T-helper 1 cell (primary cell): ENCODE results near the gene ST8SIA5.
"Not testable (repeated sequence)": the region's sequence is repeated elsewhere in the genome, so short reads cannot be mapped to it uniquely, and the experiment has no call there.

ENCODE experiments used
- DNase-seq, 5 donors: peaks; one replicate each; pipeline ENCODE4 v3.0.0-alpha.2; 2012 to 2020
- total RNA-seq, 4 donors: gene quantifications; one replicate each; lab custom pipeline; 2026; lab: John Stamatoyannopoulos, UW

ST8SIA5 gene
- total RNA-seq = 0 to 0.27 (median 0) reads per million in 4 donors

- DNase-seq = no peak
Measured at GRCh38 chr18:46756559-46757201, at the start of gene ST8SIA5. Gene ST8SIA5, minus strand, starts transcription at chr18:46757053. Its CDS starts 545 bp downstream, at chr18:46756508.

GRCh38 chr18:46795945-46796344 is 39.1 kb upstream of the ST8SIA5 start:
- DNase-seq = not testable (repeated sequence)

- no peak for DNase-seq
Measured at GRCh38 chr18:46794607-46795006, 37.8 kb upstream of the ST8SIA5 start.

- no peak for DNase-seq
Measured at GRCh38 chr18:46793565-46793964, 36.7 kb upstream of the ST8SIA5 start.

GRCh38 chr18:46789088-46789487 is 32.2 kb upstream of the ST8SIA5 start:
- DNase-seq = no peak

GRCh38 chr18:46787674-46788073 is 30.8 kb upstream of the ST8SIA5 start:
- no peak for DNase-seq

GRCh38 chr18:46772357-46772756 is 15.5 kb upstream of the ST8SIA5 start:
- DNase-seq = no peak

GRCh38 chr18:46771141-46771540 is 14.3 kb upstream of the ST8SIA5 start:
- DNase-seq = no peak

GRCh38 chr18:46770708-46771107 is 13.9 kb upstream of the ST8SIA5 start:
- DNase-seq = no peak

GRCh38 chr18:46768166-46768921 is 11.5 kb upstream of the ST8SIA5 start:
- DNase-seq = no peak

- DNase-seq = no peak
Measured at GRCh38 chr18:46767217-46767616, 10.4 kb upstream of the ST8SIA5 start.

GRCh38 chr18:46764586-46764985 is 7.7 kb upstream of the ST8SIA5 start:
- DNase-seq = no peak

GRCh38 chr18:46761059-46761769 is 4.4 kb upstream of the ST8SIA5 start:
- DNase-seq = no peak

GRCh38 chr18:46759890-46760289 is 3.0 kb upstream of the ST8SIA5 start:
- DNase-seq = no peak

- no peak for DNase-seq
Measured at GRCh38 chr18:46756025-46756558, 761 bp downstream of the ST8SIA5 start.

GRCh38 chr18:46755315-46756024 is 1.4 kb downstream of the ST8SIA5 start:
- DNase-seq = no peak

GRCh38 chr18:46754661-46755292 is 2.1 kb downstream of the ST8SIA5 start:
- DNase-seq = no peak

- peak in 1 of 5 donors; percentile 12 for DNase-seq
Measured at GRCh38 chr18:46754188-46754587, 2.7 kb downstream of the ST8SIA5 start.

GRCh38 chr18:46751882-46752281 is 5.0 kb downstream of the ST8SIA5 start:
- DNase-seq = no peak

- no peak for DNase-seq
Measured at GRCh38 chr18:46750626-46751025, 6.2 kb downstream of the ST8SIA5 start.

GRCh38 chr18:46748466-46748865 is 8.4 kb downstream of the ST8SIA5 start:
- no peak for DNase-seq

- DNase-seq = no peak
Measured at GRCh38 chr18:46740046-46740445, 16.8 kb downstream of the ST8SIA5 start.
